ENCODE data around the gene KCNC1. TPM values are rescaled to one million over a fixed set of nuclear protein-coding genes. Genes with fewer than 3 reads are reported as not detected.

The KCNC1 gene
- total and polyA plus RNA-seq, 9 donors, result 0.02 to 0.18 (median 0.03) TPM; not detected in 5

GRCh38 chr11:17778352-17778751 lies 43.8 kb downstream of the KCNC1 start:
- Histone ChIP-seq H3K27me3 (no peaks in the 10 kb centered on the region), H3K36me3 (no peaks in the 10 kb centered on the region), H3K27ac (no peak overlapping the region), H3K4me1 (ENCODE audit: insufficient read depth) (no peaks in the 10 kb centered on the region), H3K4me3 (no peak overlapping the region), H3K9me3 (no peaks in the 10 kb centered on the region)
- intact Hi-C loops (cut with DNase I), result loop anchor here in 1 of 4 donors (5.0 kb wide), 1 partner anchor 644 kb away; no protein-coding TSS in a partner anchor
- peak in 1 of 5 donors; percentile 14 for DNase-seq
- no peak for TF ChIP-seq POLR2A (IDR thresholded peaks at IDR 0.05)
- no peak for TF ChIP-seq EP300 (IDR thresholded peaks at IDR 0.05)
- TF ChIP-seq, protein P1, sequence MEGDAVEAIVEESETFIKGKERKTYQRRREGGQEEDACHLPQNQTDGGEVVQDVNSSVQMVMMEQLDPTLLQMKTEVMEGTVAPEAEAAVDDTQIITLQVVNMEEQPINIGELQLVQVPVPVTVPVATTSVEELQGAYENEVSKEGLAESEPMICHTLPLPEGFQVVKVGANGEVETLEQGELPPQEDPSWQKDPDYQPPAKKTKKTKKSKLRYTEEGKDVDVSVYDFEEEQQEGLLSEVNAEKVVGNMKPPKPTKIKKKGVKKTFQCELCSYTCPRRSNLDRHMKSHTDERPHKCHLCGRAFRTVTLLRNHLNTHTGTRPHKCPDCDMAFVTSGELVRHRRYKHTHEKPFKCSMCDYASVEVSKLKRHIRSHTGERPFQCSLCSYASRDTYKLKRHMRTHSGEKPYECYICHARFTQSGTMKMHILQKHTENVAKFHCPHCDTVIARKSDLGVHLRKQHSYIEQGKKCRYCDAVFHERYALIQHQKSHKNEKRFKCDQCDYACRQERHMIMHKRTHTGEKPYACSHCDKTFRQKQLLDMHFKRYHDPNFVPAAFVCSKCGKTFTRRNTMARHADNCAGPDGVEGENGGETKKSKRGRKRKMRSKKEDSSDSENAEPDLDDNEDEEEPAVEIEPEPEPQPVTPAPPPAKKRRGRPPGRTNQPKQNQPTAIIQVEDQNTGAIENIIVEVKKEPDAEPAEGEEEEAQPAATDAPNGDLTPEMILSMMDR (IDR thresholded peaks at IDR 0.05), result no peak
- WGBS, 3 donors, result 92 to 100% (median 96%) methylated on average over 5 of the region's 5 CpGs

GRCh38 chr11:17778956-17779860 lies 44.6 kb downstream of the KCNC1 start:
- Histone ChIP-seq H3K4me1 (ENCODE audit: insufficient read depth) (no peaks in the 10 kb centered on the region), H3K27me3 (no peaks in the 10 kb centered on the region), H3K9me3 (no peaks in the 10 kb centered on the region), H3K4me3 (no peak overlapping the region), H3K27ac (no peak overlapping the region), H3K36me3 (no peaks in the 10 kb centered on the region)
- TF ChIP-seq EP300 (IDR thresholded peaks at IDR 0.05) (no peak), POLR2A (IDR thresholded peaks at IDR 0.05) (no peak)
- TF ChIP-seq, protein P1 (IDR thresholded peaks at IDR 0.05), result no peak
- intact Hi-C loops (cut with DNase I), result loop anchor here in 1 of 4 donors (5.0 kb wide), 1 partner anchor 643 kb away; no protein-coding TSS in a partner anchor
- peak in 1 of 5 donors; percentile 16 for DNase-seq
- WGBS, 3 donors, result 94 to 95% (median 95%) methylated on average over 40 of the region's 40 CpGs

DNA sequence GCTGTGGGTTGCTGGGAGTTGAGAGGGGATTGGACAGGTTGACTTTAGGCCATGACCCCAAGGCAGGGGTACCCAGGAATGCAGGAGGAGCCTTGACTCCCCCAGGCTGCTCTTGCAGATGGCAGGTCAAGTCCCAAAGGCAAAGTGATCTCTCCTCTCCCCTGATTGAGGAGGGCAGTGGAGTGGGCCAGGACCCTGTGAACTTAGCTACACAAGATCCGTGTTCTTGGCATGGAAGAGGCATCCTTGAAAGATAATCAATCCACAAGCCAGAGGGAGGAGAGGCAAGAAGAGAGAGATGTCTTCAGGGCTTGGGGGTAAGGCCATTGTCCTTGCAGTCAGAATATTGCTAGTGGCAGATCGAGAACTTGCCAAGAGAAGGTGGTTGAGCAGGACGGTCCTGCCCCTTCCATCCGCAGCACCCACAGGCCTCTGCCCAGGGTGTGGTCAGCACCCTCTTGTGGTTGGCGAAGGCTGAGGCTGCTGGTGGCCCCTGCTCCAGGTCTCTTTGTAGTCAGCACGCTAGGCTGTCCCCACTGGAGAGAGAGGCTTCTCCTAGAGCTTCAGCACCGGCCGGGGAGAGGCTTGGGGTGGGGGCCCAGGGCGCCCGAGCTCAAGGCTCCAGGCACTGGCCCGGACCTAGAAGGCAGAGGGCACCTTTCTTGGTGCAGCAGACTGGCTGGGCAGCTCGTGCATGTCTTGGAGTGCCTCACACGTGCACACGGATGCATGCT lies 45.4 kb downstream of the KCNC1 start:
- Histone ChIP-seq H3K27me3 (no peaks in the 10 kb centered on the region), H3K36me3 (no peaks in the 10 kb centered on the region), H3K9me3 (no peaks in the 10 kb centered on the region), H3K4me1 (ENCODE audit: insufficient read depth) (no peaks in the 10 kb centered on the region), H3K27ac (no peak overlapping the region), H3K4me3 (no peak overlapping the region)
- TF ChIP-seq, protein P1 (IDR thresholded peaks at IDR 0.05), result no peak
- DNase-seq, result peak in 1 of 5 donors; percentile 8
- intact Hi-C loops (cut with DNase I), result loop anchor here in 1 of 4 donors (5.0 kb wide), 1 partner anchor 642 kb away; no protein-coding TSS in a partner anchor
- 88 to 90% (median 89%) methylated on average over 14 of the region's 14 CpGs for WGBS, 3 donors

DNA sequence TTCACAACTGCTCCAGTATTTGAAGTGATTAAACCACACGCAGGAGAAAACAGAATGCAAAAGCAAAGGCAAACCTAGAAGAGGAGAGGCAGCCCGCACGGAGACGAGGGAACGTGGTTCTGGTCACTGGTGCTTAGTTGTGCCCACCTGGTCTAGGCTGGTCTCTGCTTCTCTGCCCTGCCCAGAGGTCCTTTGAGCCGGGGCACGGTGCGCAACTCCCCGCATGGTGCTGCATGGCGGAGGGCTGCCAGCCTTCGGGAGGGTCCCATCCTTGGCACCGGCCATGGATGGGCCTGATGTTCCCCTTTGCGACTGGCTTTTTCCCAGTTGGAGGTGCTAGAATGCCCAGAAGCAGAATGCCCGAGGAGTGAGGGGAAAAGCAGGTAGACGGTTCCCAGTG lies 46.1 kb downstream of the KCNC1 start:
- 92 to 96% (median 94%) methylated on average over 15 of the region's 15 CpGs for WGBS, 3 donors
- Histone ChIP-seq H3K27me3 (no peaks in the 10 kb centered on the region), H3K9me3 (no peaks in the 10 kb centered on the region), H3K27ac (no peak overlapping the region), H3K4me3 (no peak overlapping the region), H3K4me1 (ENCODE audit: insufficient read depth) (no peaks in the 10 kb centered on the region), H3K36me3 (no peaks in the 10 kb centered on the region)
- peak in 1 of 5 donors; percentile 15 for DNase-seq
- no peak for TF ChIP-seq POLR2A (IDR thresholded peaks at IDR 0.05)
- TF ChIP-seq, protein P1 (IDR thresholded peaks at IDR 0.05), result no peak
- TF ChIP-seq EP300 (IDR thresholded peaks at IDR 0.05), result no peak
- intact Hi-C loops (cut with DNase I), result no loop called here
